Activated CD8-positive, alpha-beta T cell treated with anti-CD3 and anti-CD28 coated beads, Interleukin-2, amount 10 ng/mL, durations not matched to agents 7 days and 5 days (primary cell): ENCODE measurements around the gene TET3. TPM values are rescaled to one million over a fixed set of nuclear protein-coding genes. Genes with fewer than 3 reads are reported as not detected.

Source experiments
- ATAC-seq: fragments of 150-1000 bp; cut with Tn5 transposase; one replicate; pipeline ENCODE4 v1.10.0; 2021; ENCODE audit warnings: moderate library complexity
- CTCF ChIA-PET: fragments of 350-600 bp; sonication (Branson Sonifier 250); formaldehyde crosslinking; loops from one replicate; lab custom pipeline; 2021; ENCODE audit warnings: antibody characterized with exemption; lab: Charles Lee
- POLR2A ChIA-PET: fragments of 350-600 bp; sonication (Branson Sonifier 250); formaldehyde crosslinking; loops from one replicate; lab custom pipeline; 2021; ENCODE audit warnings: antibody characterized with exemption; lab: Charles Lee
- DNase-seq: peaks from one replicate; pipeline ENCODE4 v3.0.0-alpha.2; 2020
- H3K27ac Mint-ChIP-seq: one replicate; pipeline ENCODE4 v1.8.0; 2021; ENCODE audit warnings: mild to moderate bottlenecking, mixed read lengths
- H3K27me3 Mint-ChIP-seq: one replicate; pipeline ENCODE4 v1.8.0; 2021; ENCODE audit warnings: low read depth, mixed read lengths
- H3K36me3 Mint-ChIP-seq: one replicate; pipeline ENCODE4 v1.8.0; 2021; ENCODE audit warnings: low read depth, mixed read lengths
- H3K4me1 Mint-ChIP-seq: one replicate; pipeline ENCODE4 v1.8.0; 2021; ENCODE audit warnings: low read depth, mixed read lengths
- H3K4me3 Mint-ChIP-seq: one replicate; pipeline ENCODE4 v1.8.0; 2021; ENCODE audit warnings: mild to moderate bottlenecking, mixed read lengths
- H3K9me3 Mint-ChIP-seq: one replicate; pipeline ENCODE4 v1.8.0; 2022; ENCODE audit warnings: mixed read lengths; ENCODE audit not compliant: insufficient read depth
- total RNA-seq, 2 experiments: library from RNA; stranded (reverse); gene quantifications; one replicate each; pipeline ENCODE4 v1.2.3, GENCODE V29; 2021

TET3 gene
- total RNA-seq, 2 experiments from 2014 or later, result 20.4 to 20.9 TPM

- ChIA-PET CTCF (interaction anchor here (1.0 to 5.0 kb wide), 25 partner anchors 9 to 164 kb away, joined by 3 to 71 read pairs (median 5); partner anchors contain the start of gene STAMBP), POLR2A (interaction anchor here (0.7 to 4.3 kb wide), 9 partner anchors 12 to 191 kb away, joined by 3 to 27 read pairs (median 3); partner anchors contain the start of gene DGUOK)
- peak overlapping the region; percentile 79 for H3K4me3 Mint-ChIP-seq
- ATAC-seq, result peak; percentile 54
- peaks cover 68% of the 10 kb centered on the region for H3K4me1 Mint-ChIP-seq
- H3K36me3 Mint-ChIP-seq, result peaks cover 71% of the 10 kb centered on the region
- DNase-seq, result peak; percentile 65
- peaks cover 9% of the 10 kb centered on the region for H3K9me3 Mint-ChIP-seq
- peak overlapping the region; percentile 90 for H3K27ac Mint-ChIP-seq
- H3K27me3 Mint-ChIP-seq, result peaks cover 3% of the 10 kb centered on the region
Measured at GRCh38 chr2:73987109-73987947, 2.6 kb downstream of the TET3 start.

GRCh38 chr2:73987948-73988700 is 3.4 kb downstream of the TET3 start:
- peak overlapping the region; percentile 90 for H3K27ac Mint-ChIP-seq
- ChIA-PET POLR2A (interaction anchor here (0.7 to 4.3 kb wide), 10 partner anchors 10 to 190 kb away, joined by 3 to 27 read pairs (median 3); partner anchors contain the start of gene DGUOK), CTCF (interaction anchor here (1.0 to 5.0 kb wide), 24 partner anchors 8 to 163 kb away, joined by 3 to 71 read pairs (median 5); partner anchors contain the start of gene STAMBP)
- H3K9me3 Mint-ChIP-seq, result peaks cover 9% of the 10 kb centered on the region
- DNase-seq (no peak), ATAC-seq (no peak)
- H3K36me3 Mint-ChIP-seq, result peaks cover 79% of the 10 kb centered on the region
- H3K4me3 Mint-ChIP-seq, result peak overlapping the region; percentile 79
- peaks cover 3% of the 10 kb centered on the region for H3K27me3 Mint-ChIP-seq
- peaks cover 65% of the 10 kb centered on the region for H3K4me1 Mint-ChIP-seq

GRCh38 chr2:73989972-73990371 is 5.3 kb downstream of the TET3 start:
- ChIA-PET CTCF (interaction anchor here (5.0 kb wide), 1 partner anchor 164 kb away, joined by 71 read pairs; the partner anchor contains the start of gene STAMBP), POLR2A (no interaction called here)
- Mint-ChIP-seq H3K4me3 (no peak overlapping the region), H3K9me3 (peaks cover 9% of the 10 kb centered on the region), H3K27me3 (no peaks in the 10 kb centered on the region), H3K27ac (no peak overlapping the region), H3K4me1 (peaks cover 68% of the 10 kb centered on the region), H3K36me3 (peaks cover 81% of the 10 kb centered on the region)
- DNase-seq (no peak), ATAC-seq (no peak)

- Mint-ChIP-seq H3K4me3 (no peak overlapping the region), H3K36me3 (peaks cover 81% of the 10 kb centered on the region), H3K27me3 (no peaks in the 10 kb centered on the region), H3K4me1 (peaks cover 70% of the 10 kb centered on the region), H3K9me3 (peaks cover 9% of the 10 kb centered on the region), H3K27ac (no peak overlapping the region)
- POLR2A ChIA-PET, result no interaction called here
- CTCF ChIA-PET, result no interaction called here
- ATAC-seq (no peak), DNase-seq (no peak)
Measured at GRCh38 chr2:73990531-73990930, 5.8 kb downstream of the TET3 start.

- H3K9me3 Mint-ChIP-seq, result peaks cover 9% of the 10 kb centered on the region
- no peak overlapping the region for H3K4me3 Mint-ChIP-seq
- no peak for DNase-seq
- H3K4me1 Mint-ChIP-seq, result peaks cover 59% of the 10 kb centered on the region
- H3K36me3 Mint-ChIP-seq, result peaks cover 66% of the 10 kb centered on the region
- no peaks in the 10 kb centered on the region for H3K27me3 Mint-ChIP-seq
- ATAC-seq, result no peak
- peak overlapping the region; percentile 43 for H3K27ac Mint-ChIP-seq
- ChIA-PET CTCF (no interaction called here), POLR2A (interaction anchor here (1.7 kb wide), 1 partner anchor 10 kb away, joined by 4 read pairs; no protein-coding TSS in a partner anchor)
Measured at GRCh38 chr2:73992036-73992435, 7.3 kb downstream of the TET3 start.

- Mint-ChIP-seq H3K27ac (no peak overlapping the region), H3K36me3 (peaks cover 53% of the 10 kb centered on the region), H3K27me3 (no peaks in the 10 kb centered on the region), H3K9me3 (peaks cover 9% of the 10 kb centered on the region), H3K4me3 (no peak overlapping the region), H3K4me1 (peaks cover 57% of the 10 kb centered on the region)
- DNase-seq, result no peak
- CTCF ChIA-PET, result no interaction called here
- POLR2A ChIA-PET, result interaction anchor here (1.7 kb wide), 1 partner anchor 11 kb away, joined by 4 read pairs; no protein-coding TSS in a partner anchor
- ATAC-seq, result no peak
Measured at GRCh38 chr2:73993376-73993775, 8.7 kb downstream of the TET3 start.

- Mint-ChIP-seq H3K27me3 (no peaks in the 10 kb centered on the region), H3K4me1 (peaks cover 58% of the 10 kb centered on the region), H3K9me3 (peaks cover 9% of the 10 kb centered on the region), H3K27ac (no peak overlapping the region), H3K4me3 (no peak overlapping the region), H3K36me3 (peaks cover 50% of the 10 kb centered on the region)
- DNase-seq, result no peak
- POLR2A ChIA-PET, result no interaction called here
- CTCF ChIA-PET, result no interaction called here
- ATAC-seq, result no peak
Measured at GRCh38 chr2:73993778-73994177, 9.1 kb downstream of the TET3 start.

- H3K27me3 Mint-ChIP-seq, result no peaks in the 10 kb centered on the region
- peaks cover 9% of the 10 kb centered on the region for H3K9me3 Mint-ChIP-seq
- DNase-seq, result no peak
- H3K27ac Mint-ChIP-seq, result no peak overlapping the region
- no peak for ATAC-seq
- peaks cover 55% of the 10 kb centered on the region for H3K4me1 Mint-ChIP-seq
- H3K36me3 Mint-ChIP-seq, result peaks cover 46% of the 10 kb centered on the region
- POLR2A ChIA-PET, result no interaction called here
- CTCF ChIA-PET, result interaction anchor here (1.3 kb wide), 1 partner anchor 166 kb away, joined by 3 read pairs; no protein-coding TSS in a partner anchor
- H3K4me3 Mint-ChIP-seq, result no peak overlapping the region
Measured at GRCh38 chr2:73994178-73994831, 9.6 kb downstream of the TET3 start.

- ChIA-PET CTCF (interaction anchor here (0.8 to 3.0 kb wide), 8 partner anchors 9 to 172 kb away, joined by 3 to 14 read pairs (median 3); partner anchors contain the start of gene STAMBP), POLR2A (no interaction called here)
- ATAC-seq (no peak), DNase-seq (no peak)
- peaks cover 47% of the 10 kb centered on the region for H3K4me1 Mint-ChIP-seq
- H3K27ac Mint-ChIP-seq, result no peak overlapping the region
- H3K4me3 Mint-ChIP-seq, result no peak overlapping the region
- H3K36me3 Mint-ChIP-seq, result peaks cover 31% of the 10 kb centered on the region
- H3K9me3 Mint-ChIP-seq, result peaks cover 9% of the 10 kb centered on the region
- no peaks in the 10 kb centered on the region for H3K27me3 Mint-ChIP-seq
Measured at GRCh38 chr2:73995810-73996209, 11.1 kb downstream of the TET3 start.

GRCh38 chr2:73997813-73998212 is 13.1 kb downstream of the TET3 start:
- Mint-ChIP-seq H3K4me1 (peaks cover 56% of the 10 kb centered on the region), H3K27ac (peak overlapping the region; percentile 2), H3K36me3 (peaks cover 11% of the 10 kb centered on the region), H3K27me3 (no peaks in the 10 kb centered on the region), H3K4me3 (no peak overlapping the region), H3K9me3 (no peaks in the 10 kb centered on the region)
- ChIA-PET POLR2A (interaction anchor here (1.0 kb wide), 1 partner anchor 9 kb away, joined by 3 read pairs; no protein-coding TSS in a partner anchor), CTCF (interaction anchor here (0.6 to 3.0 kb wide), 5 partner anchors 11 to 174 kb away, joined by 3 to 14 read pairs (median 3); no protein-coding TSS in a partner anchor)
- ATAC-seq (no peak), DNase-seq (no peak)

- ATAC-seq (no peak), DNase-seq (no peak)
- CTCF ChIA-PET, result interaction anchor here (0.6 to 1.4 kb wide), 2 partner anchors 138 to 174 kb away, joined by 3 read pairs; no protein-coding TSS in a partner anchor
- Mint-ChIP-seq H3K27me3 (no peaks in the 10 kb centered on the region), H3K4me3 (no peak overlapping the region), H3K4me1 (peaks cover 54% of the 10 kb centered on the region), H3K9me3 (no peaks in the 10 kb centered on the region), H3K36me3 (peaks cover 6% of the 10 kb centered on the region), H3K27ac (no peak overlapping the region)
- POLR2A ChIA-PET, result interaction anchor here (1.0 kb wide), 1 partner anchor 10 kb away, joined by 3 read pairs; no protein-coding TSS in a partner anchor
Measured at GRCh38 chr2:73998451-73998850, 13.7 kb downstream of the TET3 start.
